Colonic mucosa (tissue), 4 donors: ENCODE measurements around the gene MED31. TPM values are rescaled to one million over a fixed set of nuclear protein-coding genes. Genes with fewer than 3 reads are reported as not detected.

Experiments
- DNase-seq: peaks from one replicate; pipeline ENCODE4 v3.0.0-alpha.2; 2020
- H3K27ac ChIP-seq: fragments of 200-600 bp; one replicate; pipeline ENCODE4 v1.8.0; 2021
- H3K27me3 ChIP-seq: fragments of 200-600 bp; one replicate; pipeline ENCODE4 v1.8.0; 2021
- H3K36me3 ChIP-seq: fragments of 200-600 bp; one replicate; pipeline ENCODE4 v1.8.0; 2021
- H3K4me1 ChIP-seq: fragments of 200-600 bp; one replicate; pipeline ENCODE4 v1.8.0; 2021; ENCODE audit warnings: mild to moderate bottlenecking
- H3K4me3 ChIP-seq: fragments of 200-600 bp; one replicate; pipeline ENCODE4 v1.8.0; 2021
- H3K9ac ChIP-seq, 2 donors: one replicate each; pipeline ENCODE4 v1.7.0; 2013; ENCODE audit warnings: control low read depth in 2 of 2, low read depth in 2 of 2, low read length in 2 of 2
- H3K9me3 ChIP-seq: fragments of 200-600 bp; one replicate; pipeline ENCODE4 v1.8.0; 2021
- CTCF ChIP-seq: fragments of 200-600 bp; IDR thresholded peaks from one replicate; pipeline ENCODE4 v1.8.0; 2022; ENCODE audit warnings: antibody characterized with exemption, mild to moderate bottlenecking
- intact Hi-C: fragments of 100-400 bp; cut with DNase I; formaldehyde crosslinking; loops from one replicate; pipeline ENCODE4 v1.14.1; 2022
- total RNA-seq, 2 donors: library from RNA; stranded (reverse); fragmentation: NEBNext Ultra II Directional in 1 of 2; extraction: Animal tissue kit (Norgen Biotek cat#: 25700) in 1 of 2; gene quantifications; one replicate each; pipeline ENCODE4 v1.2.1, GENCODE V29; 2021
- donor health status: healthy.
- donor health status: DM: no; HTN: no; CAD: no.
- donor health status: DM: no; HTN: no; CAD: no.

The MED31 gene
- total RNA-seq, 2 donors from 2014 or later, result 14.3 to 15.2 TPM

- intact Hi-C loops, result no loop called here
- no peak for TF ChIP-seq CTCF
- Histone ChIP-seq H3K9ac (no peak overlapping the region), H3K4me1 (no peaks in the 10 kb centered on the region), H3K36me3 (no peaks in the 10 kb centered on the region), H3K27ac (no peak overlapping the region), H3K9me3 (no peaks in the 10 kb centered on the region), H3K4me3 (no peak overlapping the region), H3K27me3 (no peaks in the 10 kb centered on the region)
- DNase-seq, result no peak
These were observed 43.1 kb downstream of the MED31 start for GRCh38 chr17:6608321-6608720.

- Histone ChIP-seq H3K9ac (no peak overlapping the region), H3K4me3 (no peak overlapping the region), H3K27ac (no peak overlapping the region), H3K9me3 (no peaks in the 10 kb centered on the region), H3K27me3 (no peaks in the 10 kb centered on the region), H3K36me3 (no peaks in the 10 kb centered on the region), H3K4me1 (no peaks in the 10 kb centered on the region)
- no peak for DNase-seq
- intact Hi-C loops, result no loop called here
- TF ChIP-seq CTCF, result no peak
These were observed 46.3 kb downstream of the MED31 start for GRCh38 chr17:6605142-6605541.

- DNase-seq, result no peak
- TF ChIP-seq CTCF, result no peak
- Histone ChIP-seq H3K36me3 (no peaks in the 10 kb centered on the region), H3K9ac (no peak overlapping the region), H3K4me1 (no peaks in the 10 kb centered on the region), H3K9me3 (no peaks in the 10 kb centered on the region), H3K27me3 (no peaks in the 10 kb centered on the region), H3K27ac (no peak overlapping the region), H3K4me3 (no peak overlapping the region)
- intact Hi-C loops, result no loop called here
These were observed 47.6 kb downstream of the MED31 start for GRCh38 chr17:6603744-6604325.

- no peaks in the 10 kb centered on the region for H3K36me3 ChIP-seq
- H3K27ac ChIP-seq, result no peak overlapping the region
- peaks cover 6% of the 10 kb centered on the region for H3K4me1 ChIP-seq
- H3K9me3 ChIP-seq, result no peaks in the 10 kb centered on the region
- DNase-seq, result no peak
- H3K4me3 ChIP-seq, result no peak overlapping the region
- no peaks in the 10 kb centered on the region for H3K27me3 ChIP-seq
- TF ChIP-seq CTCF, result no peak
- no peak overlapping the region for H3K9ac ChIP-seq
- intact Hi-C loops, result no loop called here
These were observed 49.3 kb downstream of the MED31 start for GRCh38 chr17:6602141-6602540.

DNA sequence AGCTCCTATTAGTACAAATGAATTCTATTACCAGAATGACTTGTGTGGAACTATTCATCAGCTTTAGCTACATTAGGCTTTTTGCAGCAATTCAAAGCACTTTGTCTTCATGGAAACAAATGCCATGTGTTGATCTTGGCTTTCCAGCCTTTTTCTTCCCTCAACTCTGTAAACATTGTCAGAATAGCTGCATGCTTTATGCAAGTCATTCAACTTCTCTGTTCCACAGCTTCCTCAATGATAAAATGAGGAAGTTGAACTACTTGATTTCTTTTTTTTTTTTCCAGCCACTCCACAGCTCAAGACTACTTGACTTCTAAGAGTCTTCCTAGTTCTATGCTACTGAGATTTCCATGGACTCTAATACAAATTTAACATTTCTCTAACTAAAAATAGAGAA is 52.0 kb downstream of the MED31 start:
- no peaks in the 10 kb centered on the region for H3K36me3 ChIP-seq
- peak overlapping the region in 1 of 2 donors; percentile 21 for H3K9ac ChIP-seq
- DNase-seq, result no peak
- H3K4me1 ChIP-seq, result peaks cover 6% of the 10 kb centered on the region
- H3K9me3 ChIP-seq, result no peaks in the 10 kb centered on the region
- TF ChIP-seq CTCF, result no peak
- H3K4me3 ChIP-seq, result no peak overlapping the region
- H3K27ac ChIP-seq, result peak overlapping the region; percentile 10
- H3K27me3 ChIP-seq, result no peaks in the 10 kb centered on the region
- intact Hi-C loops, result no loop called here
